SK-N-MC (cell line): ENCODE measurements around the gene DLG2.

Source experiments
- DNase-seq: peaks from one replicate; pipeline ENCODE4 v3.0.0-alpha.2; 2011; ENCODE audit warnings: low read depth, low spot score
- H3K27ac ChIP-seq: fragments of 200-600 bp; sonication (generic); 2 replicates; pipeline ENCODE4 v1.5.1; 2016; ENCODE audit warnings: mixed run types
- H3K36me3 ChIP-seq: fragments of 200-600 bp; sonication (generic); 2 replicates; pipeline ENCODE4 v1.6.1; 2017; ENCODE audit warnings: antibody characterized with exemption, low read length, mixed read lengths; ENCODE audit not compliant: insufficient read depth
- H3K4me3 ChIP-seq: fragments of 200-600 bp; sonication (generic); 2 replicates; pipeline ENCODE4 v1.5.1; 2016
- H3K9ac ChIP-seq: fragments of 200-600 bp; sonication (generic); 2 replicates; pipeline ENCODE4 v1.8.0; 2017; ENCODE audit warnings: mixed run types, mixed read lengths; ENCODE audit not compliant: insufficient read length
- H3K9me3 ChIP-seq: fragments of 200-600 bp; sonication (generic); 2 replicates; pipeline ENCODE4 v1.6.1; 2017; ENCODE audit warnings: low read depth, mild to moderate bottlenecking, antibody characterized with exemption, low read length, moderate library complexity, mixed read lengths
- EZH2 ChIP-seq: fragments of 200-600 bp; sonication (generic); IDR thresholded peaks from one replicate; pipeline ENCODE4 v1.6.1; 2017; ENCODE audit warnings: antibody characterized with exemption
- FOXP2 ChIP-seq: optimal IDR thresholded peaks from 2 replicates; pipeline ENCODE3; 2011; ENCODE audit warnings: mild to moderate bottlenecking, moderate library complexity; ENCODE audit not compliant: insufficient read depth; ENCODE audit errors: extremely low read length, control extremely low read depth
- POLR2AphosphoS5 ChIP-seq: IDR thresholded peaks from 2 replicates; pipeline ENCODE4 v1.6.1; 2012; ENCODE audit warnings: mild to moderate bottlenecking, low read depth, low read length, borderline replicate concordance

Gene DLG2

DNA sequence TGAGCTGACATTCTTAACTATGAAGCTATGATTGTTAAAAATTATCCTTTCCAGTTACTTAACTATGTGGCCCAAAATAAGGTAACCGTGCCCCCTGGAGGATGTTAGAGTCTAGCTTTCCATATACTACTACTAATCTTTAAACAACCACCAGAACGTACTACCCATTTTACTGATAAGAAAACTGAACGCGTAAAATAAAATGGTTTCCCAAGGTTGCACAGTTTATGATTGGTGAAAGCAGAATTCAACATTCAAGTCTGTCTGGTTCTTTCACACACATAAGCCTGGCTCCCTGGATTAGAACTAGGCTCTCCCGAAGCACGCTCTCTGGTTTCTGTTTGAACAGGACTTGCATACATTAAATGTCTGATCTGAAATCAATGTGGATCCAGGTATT, 1903.1 kb downstream of the DLG2 start:
- H3K9me3 ChIP-seq, result no peaks in the 10 kb centered on the region
- no peak for TF ChIP-seq FOXP2
- TF ChIP-seq EZH2, result no peak
- no peak; the same call in 1 of the 2 replicates for TF ChIP-seq POLR2AphosphoS5
- DNase-seq, result no peak
- H3K36me3 ChIP-seq, result peaks cover 9% of the 10 kb centered on the region
- H3K27ac ChIP-seq, result peak overlapping the region; percentile 99
- peak overlapping the region; percentile 85 for H3K9ac ChIP-seq
- H3K4me3 ChIP-seq, result peak overlapping the region; percentile 82

- Histone ChIP-seq H3K9ac (peak overlapping the region; percentile 85), H3K9me3 (no peaks in the 10 kb centered on the region), H3K36me3 (peaks cover 22% of the 10 kb centered on the region), H3K27ac (peak overlapping the region; percentile 99), H3K4me3 (peak overlapping the region; percentile 82)
- no peak for DNase-seq
- TF ChIP-seq FOXP2 (no peak), EZH2 (no peak), POLR2AphosphoS5 (no peak; the same call in 1 of the 2 replicates)
Measured at GRCh38 chr11:83722392-83723119, 1904.6 kb downstream of the DLG2 start.

- peaks cover 35% of the 10 kb centered on the region for H3K36me3 ChIP-seq
Measured at GRCh38 chr11:83721263-83721662, 1905.9 kb downstream of the DLG2 start.

DNA sequence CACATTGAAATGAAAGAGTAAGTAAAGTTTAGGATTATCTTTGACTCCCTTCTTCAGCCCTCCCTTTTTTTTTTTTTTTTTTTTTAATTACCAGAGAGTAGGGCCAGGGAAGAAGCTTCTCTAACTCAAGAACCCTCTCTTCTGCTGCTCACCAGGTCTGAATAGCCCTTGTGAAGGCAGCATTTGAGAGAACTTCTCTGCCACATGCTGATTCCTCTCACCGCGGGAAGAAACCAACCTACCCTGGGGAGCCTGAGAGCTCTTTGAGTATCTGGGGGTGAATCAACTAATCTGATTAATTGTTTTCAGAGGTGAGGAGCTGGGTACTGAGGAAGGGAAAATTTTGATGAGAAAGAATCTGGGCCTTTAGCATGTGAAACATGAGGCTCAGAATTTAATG, 1906.5 kb downstream of the DLG2 start:
- TF ChIP-seq EZH2 (no peak), POLR2AphosphoS5 (no peak), FOXP2 (no peak)

More at GRCh38 chr11:83721263-83721662, 1905.9 kb downstream of the DLG2 start:
- H3K9ac ChIP-seq, result peak overlapping the region; percentile 61
- TF ChIP-seq EZH2 (no peak), FOXP2 (no peak), POLR2AphosphoS5 (no peak)
- H3K9me3 ChIP-seq, result no peaks in the 10 kb centered on the region
- no peak for DNase-seq
- peak overlapping the region; percentile 70 for H3K4me3 ChIP-seq
- H3K27ac ChIP-seq, result peak overlapping the region; percentile 99

DNA sequence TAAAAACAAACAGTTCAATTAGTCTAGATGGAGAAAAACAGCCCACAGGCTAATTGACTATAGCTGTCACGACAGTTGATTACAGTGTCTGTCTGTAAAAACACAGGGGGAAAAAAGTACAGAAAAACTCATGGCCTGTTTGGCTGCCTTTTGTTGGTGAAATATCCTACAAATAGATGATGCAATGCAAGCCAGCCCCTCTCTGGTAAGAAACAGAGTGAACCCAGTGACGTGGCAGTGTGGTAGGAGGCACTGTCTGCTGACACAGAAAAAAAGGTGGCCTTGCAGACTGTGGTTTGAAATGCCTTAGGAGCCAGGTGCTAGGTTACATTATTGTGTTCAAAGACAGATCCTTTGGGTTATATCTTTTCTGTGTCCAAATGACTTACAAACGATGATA, 1909.6 kb downstream of the DLG2 start:
- Histone ChIP-seq H3K27ac (peak overlapping the region; percentile 86), H3K4me3 (peak overlapping the region; percentile 10; the same call in 1 of the 2 replicates), H3K9me3 (no peaks in the 10 kb centered on the region), H3K9ac (peak overlapping the region; percentile 55), H3K36me3 (peaks cover 57% of the 10 kb centered on the region)
- no peak for DNase-seq
- TF ChIP-seq POLR2AphosphoS5 (no peak), EZH2 (no peak), FOXP2 (no peak)

More for the DNA sequence above, 1906.5 kb downstream of the DLG2 start:
- Histone ChIP-seq H3K36me3 (peaks cover 41% of the 10 kb centered on the region), H3K27ac (peak overlapping the region; percentile 99), H3K9ac (peak overlapping the region; percentile 61), H3K9me3 (no peaks in the 10 kb centered on the region), H3K4me3 (peak overlapping the region; percentile 70)
- no peak for DNase-seq

DNA sequence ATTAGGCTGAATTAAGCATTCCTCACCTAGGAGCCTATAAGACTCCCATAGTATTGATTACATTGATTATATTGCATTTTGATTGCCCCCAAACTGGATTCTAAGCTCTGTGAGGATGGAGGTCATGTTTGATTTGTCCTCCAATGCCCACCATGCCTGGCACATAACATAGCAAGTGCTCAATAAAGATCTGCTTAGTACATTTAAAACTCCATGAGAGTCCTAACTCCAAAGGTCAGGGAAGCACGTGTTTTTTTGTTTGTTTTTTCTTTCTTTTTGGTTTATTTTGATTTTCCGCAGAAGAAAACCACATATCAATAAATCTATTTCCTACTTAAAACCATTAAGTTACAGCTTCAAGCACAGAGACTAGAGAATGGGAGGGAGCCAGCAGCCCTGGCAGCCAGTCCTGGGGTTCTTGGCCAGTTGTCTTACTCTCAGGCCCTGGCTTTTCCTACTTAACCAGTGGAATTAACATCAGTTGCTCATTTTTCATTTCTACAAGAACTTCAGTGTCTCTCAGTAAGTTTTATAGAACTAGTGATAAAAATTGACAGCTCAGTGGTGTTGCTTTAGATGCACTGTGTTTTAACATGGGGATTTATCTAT, 1911.1 kb downstream of the DLG2 start:
- Histone ChIP-seq H3K9ac (no peak overlapping the region), H3K27ac (peak overlapping the region; percentile 17; the same call in 1 of the 2 replicates), H3K9me3 (no peaks in the 10 kb centered on the region), H3K4me3 (no peak overlapping the region), H3K36me3 (peaks cover 65% of the 10 kb centered on the region)
- DNase-seq, result no peak
- no peak for TF ChIP-seq EZH2
- TF ChIP-seq POLR2AphosphoS5, result no peak
- no peak for TF ChIP-seq FOXP2

- no peak overlapping the region for H3K9ac ChIP-seq
- H3K4me3 ChIP-seq, result no peak overlapping the region
Measured at GRCh38 chr11:83713708-83714107, 1913.4 kb downstream of the DLG2 start.

DNA sequence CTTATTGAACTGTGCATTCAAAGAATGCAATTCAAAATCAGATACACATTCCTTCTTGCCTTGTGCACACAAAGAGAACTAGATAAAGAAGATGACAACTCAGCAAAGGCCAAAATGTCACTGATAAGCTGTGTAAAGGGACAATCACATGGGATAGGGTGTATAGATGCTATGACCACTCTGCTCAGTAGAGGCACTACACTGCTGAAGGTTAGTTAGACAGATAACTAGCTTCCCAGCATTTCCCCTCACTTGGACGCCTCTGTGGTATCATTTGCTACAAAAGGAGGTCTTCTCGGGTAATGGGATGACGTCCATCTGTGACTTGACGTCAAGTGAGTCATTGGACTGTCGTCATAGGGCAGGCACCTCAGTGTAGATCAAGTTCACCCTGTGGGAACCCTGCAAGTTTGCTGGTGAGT, 1916.0 kb downstream of the DLG2 start:
- Histone ChIP-seq H3K4me3 (no peak overlapping the region), H3K27ac (no peak overlapping the region), H3K9ac (no peak overlapping the region), H3K9me3 (no peaks in the 10 kb centered on the region), H3K36me3 (peaks cover 62% of the 10 kb centered on the region)
- no peak for DNase-seq
- no peak for TF ChIP-seq POLR2AphosphoS5
- no peak for TF ChIP-seq EZH2
- TF ChIP-seq FOXP2, result no peak

More at GRCh38 chr11:83713708-83714107, 1913.4 kb downstream of the DLG2 start:
- Histone ChIP-seq H3K36me3 (peaks cover 68% of the 10 kb centered on the region), H3K9me3 (no peaks in the 10 kb centered on the region), H3K27ac (peak overlapping the region; percentile 54)
- TF ChIP-seq EZH2 (no peak), POLR2AphosphoS5 (no peak), FOXP2 (no peak)
- no peak for DNase-seq
